Ovary (tissue), 3 donors: ENCODE results near the gene TMPRSS5.

ENCODE experiments used
- CTCF ChIP-seq, 3 donors: fragments of 450-650 bp in 2 of 3; fragments of 200-600 bp in 1 of 3; IDR thresholded peaks; one replicate each; pipeline versions ENCODE4 v1.5.1 to v1.8.0; 2016 to 2022; ENCODE audit warnings: antibody characterized with exemption in 3 of 3, mild to moderate bottlenecking in 1 of 3
- POLR2A ChIP-seq: fragments of 450-650 bp; IDR thresholded peaks from one replicate; pipeline ENCODE4 v1.6.1; 2017; ENCODE audit warnings: antibody characterized with exemption, mild to moderate bottlenecking, moderate library complexity
- donor health status: DM: no; HTN: no; CAD: no.

GRCh38 chr11:113690619-113691569 is 15.2 kb downstream of the TMPRSS5 start:
- TF ChIP-seq POLR2A (no peak), CTCF (IDR thresholded peaks at IDR 0.05) (no peak)
